Activated naive CD8-positive, alpha-beta T cell treated with anti-CD3 and anti-CD28 coated beads, Interleukin-2, amount 10 ng/mL, durations not matched to agents 7 days and 5 days (primary cell): ENCODE data around the gene ATF7. TPM values are rescaled to one million over a fixed set of nuclear protein-coding genes. Genes with fewer than 3 reads are reported as not detected.

Source experiments
- ATAC-seq: fragments of 150-1000 bp; cut with Tn5 transposase; one replicate; pipeline ENCODE4 v1.10.0; 2021; ENCODE audit warnings: low read depth, moderate library complexity
- POLR2A ChIA-PET: fragments of 350-600 bp; sonication (Branson Sonifier 250); formaldehyde crosslinking; loops from one replicate; lab custom pipeline; 2021; ENCODE audit warnings: antibody characterized with exemption; lab: Charles Lee
- DNase-seq: peaks from one replicate; pipeline ENCODE4 v3.0.0; 2021
- H3K27ac Mint-ChIP-seq: one replicate; pipeline ENCODE4 v1.8.0; 2022; ENCODE audit warnings: mild to moderate bottlenecking, mixed read lengths
- H3K27me3 Mint-ChIP-seq: one replicate; pipeline ENCODE4 v1.8.0; 2022; ENCODE audit warnings: mild to moderate bottlenecking, moderate library complexity, mixed read lengths
- H3K36me3 Mint-ChIP-seq: one replicate; pipeline ENCODE4 v1.8.0; 2021; ENCODE audit warnings: mild to moderate bottlenecking, mixed read lengths
- H3K4me1 Mint-ChIP-seq: one replicate; pipeline ENCODE4 v1.8.0; 2021; ENCODE audit warnings: mixed read lengths
- H3K4me3 Mint-ChIP-seq: one replicate; pipeline ENCODE4 v1.8.0; 2022; ENCODE audit warnings: mild to moderate bottlenecking, moderate library complexity, mixed read lengths
- H3K9me3 Mint-ChIP-seq: one replicate; pipeline ENCODE4 v1.8.0; 2021; ENCODE audit warnings: mixed read lengths
- total RNA-seq, 2 experiments: library from RNA; stranded (reverse); gene quantifications; one replicate each; pipeline ENCODE4 v1.2.3, GENCODE V29; 2021

Gene ATF7
- total RNA-seq, 2 experiments from 2014 or later, result 30.2 to 33.5 TPM

- peaks cover 20% of the 10 kb centered on the region for H3K4me1 Mint-ChIP-seq
- POLR2A ChIA-PET, result no interaction called here
- DNase-seq, result no peak
- H3K27me3 Mint-ChIP-seq, result no peaks in the 10 kb centered on the region
- no peak overlapping the region for H3K27ac Mint-ChIP-seq
- peaks cover 43% of the 10 kb centered on the region for H3K36me3 Mint-ChIP-seq
- H3K9me3 Mint-ChIP-seq, result no peaks in the 10 kb centered on the region
- ATAC-seq, result no peak
- H3K4me3 Mint-ChIP-seq, result no peak overlapping the region
Measured at GRCh38 chr12:53467082-53467481, 159.1 kb downstream of the ATF7 start.

GRCh38 chr12:53466640-53467039 is 159.5 kb downstream of the ATF7 start:
- Mint-ChIP-seq H3K27me3 (no peaks in the 10 kb centered on the region), H3K27ac (no peak overlapping the region), H3K4me1 (peaks cover 15% of the 10 kb centered on the region), H3K4me3 (no peak overlapping the region), H3K36me3 (peaks cover 39% of the 10 kb centered on the region), H3K9me3 (no peaks in the 10 kb centered on the region)
- no peak for DNase-seq
- no peak for ATAC-seq
- POLR2A ChIA-PET, result no interaction called here

- H3K4me1 Mint-ChIP-seq, result peaks cover 16% of the 10 kb centered on the region
- H3K36me3 Mint-ChIP-seq, result peaks cover 40% of the 10 kb centered on the region
- H3K9me3 Mint-ChIP-seq, result no peaks in the 10 kb centered on the region
- DNase-seq (no peak), ATAC-seq (no peak)
- H3K27me3 Mint-ChIP-seq, result no peaks in the 10 kb centered on the region
- no peak overlapping the region for H3K4me3 Mint-ChIP-seq
- POLR2A ChIA-PET, result interaction anchor here (0.6 to 1.1 kb wide), 3 partner anchors 11 to 43 kb away, joined by 3 read pairs; no protein-coding TSS in a partner anchor
- no peak overlapping the region for H3K27ac Mint-ChIP-seq
Measured at GRCh38 chr12:53465679-53466078, 160.5 kb downstream of the ATF7 start.

- POLR2A ChIA-PET, result interaction anchor here (0.6 to 1.6 kb wide), 4 partner anchors 9 to 174 kb away, joined by 3 to 4 read pairs (median 3); no protein-coding TSS in a partner anchor
- peaks cover 21% of the 10 kb centered on the region for H3K4me1 Mint-ChIP-seq
- DNase-seq (no peak), ATAC-seq (no peak)
- H3K27ac Mint-ChIP-seq, result peak overlapping the region; percentile 11
- H3K4me3 Mint-ChIP-seq, result no peak overlapping the region
- no peaks in the 10 kb centered on the region for H3K27me3 Mint-ChIP-seq
- H3K36me3 Mint-ChIP-seq, result peaks cover 45% of the 10 kb centered on the region
- no peaks in the 10 kb centered on the region for H3K9me3 Mint-ChIP-seq
Measured at GRCh38 chr12:53464685-53465418, 161.3 kb downstream of the ATF7 start.

- Mint-ChIP-seq H3K27ac (no peak overlapping the region), H3K4me1 (peaks cover 23% of the 10 kb centered on the region), H3K36me3 (peaks cover 50% of the 10 kb centered on the region), H3K4me3 (no peak overlapping the region), H3K9me3 (no peaks in the 10 kb centered on the region), H3K27me3 (no peaks in the 10 kb centered on the region)
- no peak for DNase-seq
- POLR2A ChIA-PET, result interaction anchor here (0.9 to 1.6 kb wide), 2 partner anchors 10 to 173 kb away, joined by 3 to 4 read pairs; no protein-coding TSS in a partner anchor
- ATAC-seq, result no peak
Measured at GRCh38 chr12:53463802-53464560, 162.2 kb downstream of the ATF7 start.

- ATAC-seq, result no peak
- POLR2A ChIA-PET, result interaction anchor here (1.6 kb wide), 1 partner anchor 11 kb away, joined by 4 read pairs; no protein-coding TSS in a partner anchor
- peaks cover 47% of the 10 kb centered on the region for H3K36me3 Mint-ChIP-seq
- no peaks in the 10 kb centered on the region for H3K27me3 Mint-ChIP-seq
- no peak overlapping the region for H3K4me3 Mint-ChIP-seq
- H3K4me1 Mint-ChIP-seq, result peaks cover 23% of the 10 kb centered on the region
- H3K9me3 Mint-ChIP-seq, result no peaks in the 10 kb centered on the region
- DNase-seq, result no peak
- no peak overlapping the region for H3K27ac Mint-ChIP-seq
Measured at GRCh38 chr12:53462935-53463334, 163.2 kb downstream of the ATF7 start.

GRCh38 chr12:53461591-53461990 is 164.6 kb downstream of the ATF7 start:
- DNase-seq (no peak), ATAC-seq (no peak)
- H3K9me3 Mint-ChIP-seq, result no peaks in the 10 kb centered on the region
- POLR2A ChIA-PET, result interaction anchor here (1.3 kb wide), 1 partner anchor 9 kb away, joined by 3 read pairs; no protein-coding TSS in a partner anchor
- H3K36me3 Mint-ChIP-seq, result peaks cover 46% of the 10 kb centered on the region
- no peak overlapping the region for H3K4me3 Mint-ChIP-seq
- H3K27ac Mint-ChIP-seq, result no peak overlapping the region
- no peaks in the 10 kb centered on the region for H3K27me3 Mint-ChIP-seq
- peaks cover 21% of the 10 kb centered on the region for H3K4me1 Mint-ChIP-seq

- Mint-ChIP-seq H3K27me3 (no peaks in the 10 kb centered on the region), H3K27ac (peak overlapping the region; percentile 57), H3K4me1 (peaks cover 21% of the 10 kb centered on the region), H3K9me3 (no peaks in the 10 kb centered on the region), H3K4me3 (no peak overlapping the region), H3K36me3 (peaks cover 45% of the 10 kb centered on the region)
- ATAC-seq, result no peak
- no peak for DNase-seq
- POLR2A ChIA-PET, result interaction anchor here (1.3 kb wide), 1 partner anchor 8 kb away, joined by 3 read pairs; no protein-coding TSS in a partner anchor
Measured at GRCh38 chr12:53461059-53461458, 165.1 kb downstream of the ATF7 start.

GRCh38 chr12:53459097-53459496 is 167.1 kb downstream of the ATF7 start:
- POLR2A ChIA-PET, result interaction anchor here (0.6 kb wide), 1 partner anchor 9 kb away, joined by 5 read pairs; no protein-coding TSS in a partner anchor
- Mint-ChIP-seq H3K27me3 (no peaks in the 10 kb centered on the region), H3K9me3 (no peaks in the 10 kb centered on the region), H3K36me3 (peaks cover 52% of the 10 kb centered on the region), H3K27ac (no peak overlapping the region), H3K4me3 (no peak overlapping the region), H3K4me1 (peaks cover 25% of the 10 kb centered on the region)
- ATAC-seq, result no peak
- DNase-seq, result no peak

Other genes with a start within 250 kb of the ATF7 start
- gene SP1, start 246.2 kb downstream of the ATF7 start, total RNA-seq, result 10 to 100 TPM; 88.7 to 96.2 TPM
- not detected for gene AMHR2, start 202.5 kb downstream of the ATF7 start, total RNA-seq
- gene PRR13, start 184.6 kb downstream of the ATF7 start, total RNA-seq, result 100 to 1,000 TPM; 218 to 231 TPM
- gene PCBP2, start 174.3 kb downstream of the ATF7 start, total RNA-seq, result 100 to 1,000 TPM; 824 to 837 TPM
- gene MAP3K12, start 126.9 kb downstream of the ATF7 start, total RNA-seq, result 10 to 100 TPM; 24.6 to 30.0 TPM
- gene TARBP2, start 125.1 kb downstream of the ATF7 start, total RNA-seq, result 10 to 100 TPM; 32.3 to 34.9 TPM
- not detected for gene NPFF, start 118.9 kb downstream of the ATF7 start, total RNA-seq
- 100 to 1,000 TPM; 226 to 241 TPM for gene ATP5MC2, start 49.7 kb upstream of the ATF7 start, total RNA-seq
- 10 to 100 TPM; 83.6 to 91.1 TPM for gene CALCOCO1, start 101.1 kb upstream of the ATF7 start, total RNA-seq
- gene CISTR, start 125.6 kb upstream of the ATF7 start, total RNA-seq, result not detected